ENCODE results near the gene ITFG1. TPM values are rescaled to one million over a fixed set of nuclear protein-coding genes. Genes with fewer than 3 reads are reported as not detected.

The ITFG1 gene
- total and polyA plus RNA-seq, 2 of the 13 experiments (the other 11 are each of a cell fraction or from before 2014, with no cell fraction given), result 74.5 to 150 TPM

GRCh38 chr16:47141773-47142485 lies 318.9 kb downstream of the ITFG1 start (continued):
- TF ChIP-seq ZNF512B (CRISPR knock-in tag; IDR thresholded peaks at IDR 0.05; ENCODE audit: borderline replicate concordance) (peak; percentile 92; the same call in 1 of the 2 replicates), CBX2 (IDR thresholded peaks at IDR 0.05; ENCODE audit: low read depth, low read length) (peak; percentile 92), CBX2 (CRISPR knock-in tag; IDR thresholded peaks at IDR 0.05; ENCODE audit: low read depth) (no peak; the same call in 1 of the 2 replicates), FOXK1 (CRISPR knock-in tag; IDR thresholded peaks at IDR 0.05; ENCODE audit: borderline replicate concordance, low read depth) (peak; percentile 41; the same call in 1 of the 2 replicates), NR2F6 (IDR thresholded peaks at IDR 0.05) (no peak), NR2F6 (CRISPR knock-in tag; IDR thresholded peaks at IDR 0.05) (peak; percentile 19; the same call in 1 of the 2 replicates), ZNF383 (CRISPR knock-in tag; IDR thresholded peaks at IDR 0.05; ENCODE audit: borderline replicate concordance) (no peak), MIXL1 (CRISPR knock-in tag; IDR thresholded peaks at IDR 0.05) (peak; percentile 70; the same call in 1 of the 2 replicates), ZNF10 (CRISPR knock-in tag; IDR thresholded peaks at IDR 0.05; ENCODE audit: borderline replicate concordance, low read depth) (no peak), ZNF691 (CRISPR knock-in tag; IDR thresholded peaks at IDR 0.05; ENCODE audit: borderline replicate concordance, low read depth) (peak; percentile 85; the same call in 1 of the 2 replicates), ZBTB20 (CRISPR knock-in tag; IDR thresholded peaks at IDR 0.05; ENCODE audit: borderline replicate concordance, low read depth) (peak; percentile 81; the same call in 1 of the 2 replicates), SALL2 (CRISPR knock-in tag; IDR thresholded peaks at IDR 0.05) (no peak), THAP7 (CRISPR knock-in tag; IDR thresholded peaks at IDR 0.05) (no peak), ZNF441 (CRISPR knock-in tag; IDR thresholded peaks at IDR 0.05; ENCODE audit: borderline replicate concordance) (0 out of 2 replicates have a peak, but pooled peaks have one; percentile 27), ZMYM4 (CRISPR knock-in tag; IDR thresholded peaks at IDR 0.05) (peak; percentile 71; the same call in 1 of the 2 replicates), NR2C2 (CRISPR knock-in tag; IDR thresholded peaks at IDR 0.05; ENCODE audit: borderline replicate concordance) (peak; percentile 36; the same call in 1 of the 2 replicates), MEF2D (CRISPR knock-in tag; IDR thresholded peaks at IDR 0.05) (0 out of 2 replicates have a peak, but pooled peaks have one; percentile 46), CTCF (CRISPR knock-in tag; IDR thresholded peaks at IDR 0.05) (peak; percentile 98), ZNF841 (CRISPR knock-in tag; IDR thresholded peaks at IDR 0.05; ENCODE audit: borderline replicate concordance) (no peak), HOXD1 (CRISPR knock-in tag; IDR thresholded peaks at IDR 0.05) (no peak), ZNF724P (CRISPR knock-in tag; IDR thresholded peaks at IDR 0.05; ENCODE audit: borderline replicate concordance) (no peak), SP4 (CRISPR knock-in tag; IDR thresholded peaks at IDR 0.05) (no peak), NFYC (CRISPR knock-in tag; IDR thresholded peaks at IDR 0.05) (peak; percentile 52; the same call in 1 of the 2 replicates), JARID2 (CRISPR knock-in tag; IDR thresholded peaks at IDR 0.05; ENCODE audit: insufficient replicate concordance) (no peak)

Measured in HepG2 (cell line).